Adrenal gland (tissue), 12 donors: Measurements from ENCODE around the gene CHST11. TPM values are rescaled to one million over a fixed set of nuclear protein-coding genes. Genes with fewer than 3 reads are reported as not detected.
A peak's percentile ranks its signal among the peaks of the same experiment; 100 is the strongest.

Source experiments
- DNase-seq, 7 donors: peaks; one replicate each; pipeline ENCODE4 v3.0.0-alpha.2; 2019 to 2020
- H3K27ac ChIP-seq, 5 donors: fragments of 200-600 bp; sonication (generic) in 4 of 5; 1 replicate in 3 of 5; 2 replicates in 2 of 5; pipeline versions ENCODE4 v1.5.1 to v1.8.0; 2016 to 2020; ENCODE audit warnings: mild to moderate bottlenecking in 1 of 5
- H3K27me3 ChIP-seq: fragments of 200-600 bp; 2 replicates; pipeline ENCODE4 v1.8.0; 2021
- H3K36me3 ChIP-seq, 2 donors: fragments of 200-600 bp; replicated peaks in 1 of 2; 1 replicate in 1 of 2; 2 replicates in 1 of 2; pipeline versions ENCODE4 v1.5.1 to v1.8.0; 2018 to 2022
- H3K4me1 ChIP-seq, 2 donors: fragments of 200-600 bp; replicated peaks in 1 of 2; 1 replicate in 1 of 2; 2 replicates in 1 of 2; pipeline versions ENCODE4 v1.5.1 to v1.8.0; 2018 to 2021
- H3K4me3 ChIP-seq, 4 donors: fragments of 200-600 bp; sonication (generic) in 3 of 4; one replicate each; pipeline ENCODE4 v1.5.1; 2016 to 2018
- H3K9me3 ChIP-seq, 3 donors: fragments of 200-600 bp; sonication (generic) in 1 of 3; replicated peaks in 1 of 3; 1 replicate in 2 of 3; 2 replicates in 1 of 3; pipeline versions ENCODE4 v1.5.1 to v1.8.0; 2016 to 2021
- CTCF ChIP-seq, 6 experiments: fragments of 450-650 bp in 4 of 6; fragments of 200-600 bp in 2 of 6; sonication (generic) in 1 of 6; IDR thresholded peaks; 1 replicate in 5 of 6; 2 replicates in 1 of 6; pipeline versions ENCODE4 v1.5.1 to v1.8.0; 2016 to 2021; ENCODE audit warnings: antibody characterized with exemption in 6 of 6, mild to moderate bottlenecking in 2 of 6, moderate library complexity in 1 of 6
- POLR2A ChIP-seq, 2 donors: fragments of 450-650 bp; IDR thresholded peaks; one replicate each; pipeline ENCODE4 v1.6.1; 2017; ENCODE audit warnings: antibody characterized with exemption in 2 of 2, mild to moderate bottlenecking in 2 of 2, moderate library complexity in 1 of 2
- WGBS, 4 donors: extraction: QIAGEN DNeasy Blood & Tissue Kit in 2 of 4; methylation state at CpG; one replicate each; pipeline versions ENCODE4 v1.1.5 to v1.1.7; 2013 to 2017; 5-methylcytosine and 5-hydroxymethylcytosine counted together
- intact Hi-C, 2 donors: fragments of 100-400 bp; cut with DNase I; formaldehyde crosslinking; loops; one replicate each; pipeline versions ENCODE4 v1.14.1 to v1.15.0; 2022 to 2023
- polyA plus RNA-seq, 3 donors: library from polyadenylated mRNA; stranded (reverse); fragments of 200-250 nt in 2 of 3; fragments of 350-450 nt in 1 of 3; fragmentation: Illumina TruSeq in 1 of 3; extraction: RNeasy Lipid Tissue Mini Kit (QIAGEN cat#74804) in 1 of 3; gene quantifications; one replicate each; pipeline ENCODE4 v1.2.3, GENCODE V29; 2013 to 2014
- total RNA-seq, 9 donors: library from RNA; depleted of rRNA in 4 of 9; stranded (reverse); fragments of >200 nt in 4 of 9; fragments of 120-200 nt in 1 of 9; fragmentation: NEBNext Ultra II Directional in 1 of 9; extraction: Animal tissue kit (Norgen Biotek cat#: 25700) in 1 of 9; gene quantifications; one replicate each; pipeline versions ENCODE4 v1.1.0 to v1.2.4, GENCODE V29; 2013 to 2023
- donor health status: healthy with polysubstance abuse.
- donor health status: Bipolar disorder and iron deficiency.
- donor health status: DM: yes; HTN: yes; CAD: no.
- donor health status: DM: no; HTN: no; CAD: no.
- donor health status: DM: no; HTN: no; CAD: no.
- donor health status: DM: yes; HTN: yes; CAD: no.

The CHST11 gene
- total and polyA plus RNA-seq, 12 donors: 6.2 to 95.1 (median 29.8) TPM

- Histone ChIP-seq H3K9me3 (no peaks in the 10 kb centered on the region), H3K27me3 (no peaks in the 10 kb centered on the region), H3K4me1 (peaks cover 4 to 42% of the 10 kb centered on the region in 2 donors), H3K36me3 (no peaks in the 10 kb centered on the region), H3K27ac (peak overlapping the region in 4 of 5 donors; percentile 36 to 92 (median 78)), H3K4me3 (peak overlapping the region; percentile 30 to 89 (median 76))
- peak in 6 of 7 donors; percentile 24 to 37 (median 33) for DNase-seq
- TF ChIP-seq CTCF (IDR thresholded peaks at IDR 0.05) (peak in 1 of 6 experiments; percentile 11), POLR2A (IDR thresholded peaks at IDR 0.05) (no peak)
- WGBS, 4 donors: 0 to 1% (median 1%) methylated on average over 26 to 71 of the region's 71 CpGs
- intact Hi-C loops: loop anchor here in 1 of 2 donors (5.0 kb wide), 2 partner anchors 64 to 76 kb away; no protein-coding TSS in a partner anchor
Observed at GRCh38 chr12:104457746-104458693, 1.3 kb downstream of the CHST11 start.

GRCh38 chr12:104458694-104459367 is 2.1 kb downstream of the CHST11 start:
- TF ChIP-seq POLR2A (IDR thresholded peaks at IDR 0.05) (no peak), CTCF (IDR thresholded peaks at IDR 0.05) (no peak)
- peak overlapping the region in 4 of 5 donors; percentile 36 to 92 (median 78) for H3K27ac ChIP-seq
- H3K27me3 ChIP-seq: no peaks in the 10 kb centered on the region
- peaks cover 4 to 50% of the 10 kb centered on the region in 2 donors for H3K4me1 ChIP-seq
- H3K4me3 ChIP-seq: peak overlapping the region; percentile 30 to 89 (median 76)
- intact Hi-C loops: loop anchor here in 1 of 2 donors (5.0 kb wide), 2 partner anchors 63 to 77 kb away; no protein-coding TSS in a partner anchor
- no peaks in the 10 kb centered on the region for H3K9me3 ChIP-seq
- H3K36me3 ChIP-seq: no peaks in the 10 kb centered on the region
- 12 to 28% (median 24%) methylated on average over 15 to 21 of the region's 21 CpGs for WGBS, 4 donors
- peak in 6 of 7 donors; percentile 19 to 58 (median 32) for DNase-seq

GRCh38 chr12:104459368-104459909 is 2.7 kb downstream of the CHST11 start:
- Histone ChIP-seq H3K4me1 (peaks cover 4 to 56% of the 10 kb centered on the region in 2 donors), H3K9me3 (no peaks in the 10 kb centered on the region), H3K36me3 (no peaks in the 10 kb centered on the region), H3K27ac (peak overlapping the region in 3 of 5 donors; percentile 75 to 92 (median 82)), H3K27me3 (no peaks in the 10 kb centered on the region), H3K4me3 (peak overlapping the region in 1 of 4 donors; percentile 89)
- intact Hi-C loops: loop anchor here in 1 of 2 donors (5.0 kb wide), 2 partner anchors 63 to 77 kb away; no protein-coding TSS in a partner anchor
- 47 to 90% (median 64%) methylated on average over 7 of the region's 7 CpGs for WGBS, 4 donors
- DNase-seq: no peak
- no peak for TF ChIP-seq POLR2A (IDR thresholded peaks at IDR 0.05)
- TF ChIP-seq CTCF (IDR thresholded peaks at IDR 0.05): no peak
